HG03457 (cell line): ENCODE results near the gene MDC1.
A peak's percentile ranks its signal among the peaks of the same experiment; 100 is the strongest.
"Not testable (repeated sequence)": the region's sequence is repeated elsewhere in the genome, so short reads cannot be mapped to it uniquely, and the experiment has no call there.

Source experiments
- ATAC-seq: cut with Tn5 transposase; IDR thresholded peaks from one replicate; pipeline ENCODE4 v1.9.1; 2021; ENCODE audit warnings: moderate number of reproducible peaks; ENCODE audit not compliant: unreplicated experiment

MDC1 gene

DNA sequence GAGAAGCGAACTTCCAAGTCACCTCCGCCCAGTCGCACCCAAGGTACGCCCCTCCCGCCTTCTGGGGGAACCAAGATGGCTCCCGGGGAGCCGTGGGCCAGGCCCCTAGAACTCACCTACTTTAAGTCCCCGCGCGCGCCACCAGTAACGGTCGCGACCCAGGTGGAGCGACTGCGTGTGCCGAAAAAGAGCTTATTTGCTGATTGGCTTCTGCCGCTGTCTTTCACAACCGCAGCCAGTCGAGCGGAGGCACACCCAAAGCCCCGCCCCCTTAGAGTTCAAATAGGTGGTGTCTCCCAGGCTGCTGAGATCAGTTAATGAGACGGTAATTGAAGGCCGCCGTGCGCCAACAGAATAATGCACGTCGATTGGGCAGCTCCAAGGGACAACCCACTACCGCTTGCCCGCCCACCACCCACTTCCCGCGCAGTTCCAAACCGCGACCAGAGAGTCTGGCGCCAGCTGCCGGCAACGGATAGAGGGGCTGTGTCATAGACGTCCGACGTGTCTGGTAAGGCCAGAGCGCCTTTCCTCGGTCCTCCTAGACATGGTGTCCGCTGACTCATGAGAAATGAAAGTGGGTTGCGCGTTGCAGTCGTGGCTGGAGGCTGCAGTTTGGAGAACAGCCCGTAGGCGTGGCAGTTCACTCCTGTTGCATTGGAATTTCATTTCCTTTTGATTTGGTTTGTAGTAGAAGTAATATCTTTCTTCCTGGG, at the start of gene MDC1:
TSS of gene MDC1 (minus strand) at position 153 of the 716 bp plus-strand sequence. CDS start 2,106 bp downstream, outside the sequence.
- peak; percentile 54 for ATAC-seq

- no peak for ATAC-seq
These were observed 49.5 kb upstream of the MDC1 start for GRCh38 chr6:30766461-30767157.

GRCh38 chr6:30765495-30765894, 48.4 kb upstream of the MDC1 start:
- not testable (repeated sequence) for ATAC-seq

DNA sequence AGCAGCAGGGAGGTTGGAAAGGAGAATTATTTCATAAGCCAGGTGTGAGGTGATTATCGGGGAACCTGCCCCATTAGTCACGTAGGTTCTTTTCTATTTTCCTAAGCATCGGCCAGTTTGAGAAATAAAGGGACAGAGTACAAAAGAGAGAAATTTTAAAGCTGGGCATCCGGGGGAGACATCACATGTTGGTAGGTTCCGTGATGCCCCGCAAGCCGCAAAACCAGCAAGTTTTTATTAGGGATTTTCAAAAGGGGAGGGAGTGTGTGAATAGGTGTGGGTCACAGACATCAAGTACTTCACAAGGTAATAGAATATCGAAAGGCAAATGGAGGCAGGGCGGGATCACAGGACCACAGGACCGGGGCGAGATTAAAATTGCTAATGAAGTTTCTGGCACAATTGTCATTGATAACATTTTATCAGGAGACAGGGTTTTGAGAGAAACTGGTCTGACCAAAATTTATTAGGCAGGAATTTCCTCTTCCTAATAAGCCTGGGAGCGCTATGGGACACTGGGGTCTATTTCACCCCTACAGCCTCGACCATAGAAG, 47.5 kb upstream of the MDC1 start:
- not testable (repeated sequence) for ATAC-seq

- no peak for ATAC-seq
These were observed 46.8 kb upstream of the MDC1 start for GRCh38 chr6:30763618-30764489.

DNA sequence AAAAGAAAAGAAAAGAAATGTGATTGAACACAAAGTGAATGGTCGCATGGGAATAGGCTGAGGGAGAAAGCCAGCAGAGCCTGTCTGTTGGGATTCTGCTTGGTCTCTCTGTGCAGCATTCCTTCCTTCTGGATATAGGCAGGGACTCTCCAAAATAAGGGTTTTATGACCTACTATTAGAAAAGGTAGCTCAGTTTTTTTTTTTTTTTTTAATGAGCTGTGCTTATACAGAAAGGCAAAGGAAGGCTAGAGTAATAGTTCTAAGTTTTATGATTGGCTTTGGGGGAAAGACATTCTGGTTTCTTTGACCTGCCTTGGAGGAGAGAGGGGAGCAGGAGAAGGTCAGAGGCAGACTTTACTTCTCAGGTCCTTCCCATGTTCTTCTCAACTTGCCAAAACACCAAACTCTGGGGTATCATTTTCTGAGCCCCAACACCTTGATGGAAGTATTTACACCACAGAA, 46.1 kb upstream of the MDC1 start:
- no peak for ATAC-seq

GRCh38 chr6:30761791-30762429, 44.8 kb upstream of the MDC1 start:
- ATAC-seq = no peak

GRCh38 chr6:30760549-30760948, 43.5 kb upstream of the MDC1 start:
- no peak for ATAC-seq

DNA sequence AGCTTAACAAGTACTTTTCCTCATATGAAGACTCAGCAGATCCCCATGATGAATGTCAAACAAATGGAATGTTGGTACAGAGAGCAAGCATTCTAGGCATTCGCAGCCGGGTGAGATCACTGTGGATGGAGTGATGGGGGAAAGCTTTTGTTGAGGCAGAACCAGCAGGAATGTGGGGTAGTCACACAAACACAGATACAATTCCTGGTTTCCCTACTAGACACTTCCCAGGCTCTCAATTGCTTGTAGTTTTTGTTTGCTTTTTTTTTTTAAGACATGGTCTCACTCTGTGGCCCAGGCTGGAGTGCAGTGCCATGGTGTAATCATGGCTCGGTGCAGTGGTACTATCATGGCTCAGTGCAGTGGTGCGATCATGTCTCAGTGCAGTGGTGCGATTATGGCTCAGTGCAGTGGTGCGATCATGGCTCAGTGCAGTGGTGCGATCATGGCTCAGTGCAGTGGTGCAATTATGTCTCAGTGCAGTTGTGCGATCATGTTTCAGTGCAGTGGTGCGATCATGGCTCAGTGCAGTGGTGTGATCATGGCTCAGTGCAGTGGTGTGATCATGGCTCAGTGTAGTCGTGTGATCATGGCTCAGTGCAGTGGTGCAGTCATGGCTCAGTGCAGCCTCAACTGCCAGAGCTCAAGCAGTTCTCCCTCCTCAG, 42.6 kb upstream of the MDC1 start:
- ATAC-seq = no peak

DNA sequence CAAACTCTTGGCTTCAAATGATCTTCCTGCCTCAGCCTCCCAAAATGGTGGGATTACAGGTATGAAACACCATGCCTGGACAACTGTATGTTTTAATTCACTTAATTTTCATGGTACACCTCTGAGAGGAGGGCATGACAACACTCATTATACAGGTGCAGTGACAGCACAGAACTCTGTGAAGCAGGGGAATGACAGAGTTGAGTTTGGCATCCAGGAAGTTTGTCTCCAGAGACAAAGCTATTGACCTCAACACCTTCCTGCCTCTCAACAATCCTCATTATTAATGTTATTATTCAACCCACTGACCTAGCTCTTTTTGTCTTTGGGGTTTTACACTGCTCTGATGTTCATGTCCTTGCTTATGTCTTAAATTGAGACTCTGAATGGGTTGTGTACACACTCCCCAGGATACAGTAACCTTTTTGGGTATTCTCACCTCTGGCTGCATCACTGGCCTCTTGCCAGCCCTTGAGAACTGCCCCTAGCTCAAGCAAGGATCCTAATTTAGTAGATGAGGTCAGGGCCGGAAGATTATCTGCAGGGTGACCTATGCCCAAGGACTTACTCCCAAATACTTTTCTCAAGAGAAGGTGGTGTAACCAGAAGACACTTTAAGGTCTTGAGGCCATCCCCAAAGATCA, 40.3 kb upstream of the MDC1 start:
- ATAC-seq = no peak

DNA sequence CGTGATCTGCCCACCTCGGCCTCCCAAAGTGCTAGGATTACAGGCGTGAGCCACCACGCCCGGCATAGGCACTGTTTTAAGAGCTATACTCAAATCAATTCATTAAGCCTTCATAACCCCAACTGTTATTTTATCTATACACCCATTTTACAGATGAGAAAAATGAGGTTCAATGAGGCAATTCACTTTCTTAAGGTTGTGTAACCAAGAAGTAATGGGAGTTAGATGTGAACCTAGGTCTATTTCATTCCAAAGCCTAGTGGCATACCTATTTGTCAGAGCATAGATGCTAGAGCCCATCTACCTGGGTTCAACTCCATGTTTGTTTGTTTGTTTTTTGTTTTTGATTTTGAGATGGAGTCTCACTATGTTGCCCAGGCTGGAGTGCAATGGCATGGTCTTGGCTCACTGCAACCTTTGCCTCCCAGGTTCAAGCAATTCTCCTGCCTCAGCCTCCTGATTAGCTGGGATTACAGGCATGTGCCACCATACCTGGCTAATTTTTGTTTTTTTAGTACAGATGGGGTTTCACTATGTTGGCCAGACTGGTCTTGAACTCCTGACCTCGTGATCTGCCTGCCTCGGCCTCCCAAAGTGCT, 39.4 kb upstream of the MDC1 start:
- ATAC-seq = not testable (repeated sequence)

DNA sequence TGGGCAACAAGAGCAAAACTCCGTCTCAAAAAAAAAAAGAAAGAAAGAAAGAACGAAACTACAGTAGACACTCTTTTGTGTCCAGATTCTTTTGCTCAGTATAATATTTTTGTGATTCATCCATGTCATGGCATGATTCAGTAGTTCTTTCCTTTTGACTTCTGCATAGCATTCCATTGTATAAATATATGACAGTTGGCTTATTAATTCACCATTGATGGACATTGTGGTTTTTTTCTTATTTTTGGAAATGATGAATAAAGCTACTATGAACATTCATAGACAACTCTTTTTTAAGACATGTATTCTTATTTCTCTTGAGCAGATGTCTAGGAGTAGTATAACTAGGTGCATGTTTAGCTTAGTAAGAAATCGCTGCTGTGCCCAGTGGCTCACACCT, 37.5 kb upstream of the MDC1 start:
- ATAC-seq = no peak

- no peak for ATAC-seq
These were observed 35.3 kb upstream of the MDC1 start for GRCh38 chr6:30752157-30752927.

GRCh38 chr6:30750379-30750668, 33.2 kb upstream of the MDC1 start:
- ATAC-seq = no peak

DNA sequence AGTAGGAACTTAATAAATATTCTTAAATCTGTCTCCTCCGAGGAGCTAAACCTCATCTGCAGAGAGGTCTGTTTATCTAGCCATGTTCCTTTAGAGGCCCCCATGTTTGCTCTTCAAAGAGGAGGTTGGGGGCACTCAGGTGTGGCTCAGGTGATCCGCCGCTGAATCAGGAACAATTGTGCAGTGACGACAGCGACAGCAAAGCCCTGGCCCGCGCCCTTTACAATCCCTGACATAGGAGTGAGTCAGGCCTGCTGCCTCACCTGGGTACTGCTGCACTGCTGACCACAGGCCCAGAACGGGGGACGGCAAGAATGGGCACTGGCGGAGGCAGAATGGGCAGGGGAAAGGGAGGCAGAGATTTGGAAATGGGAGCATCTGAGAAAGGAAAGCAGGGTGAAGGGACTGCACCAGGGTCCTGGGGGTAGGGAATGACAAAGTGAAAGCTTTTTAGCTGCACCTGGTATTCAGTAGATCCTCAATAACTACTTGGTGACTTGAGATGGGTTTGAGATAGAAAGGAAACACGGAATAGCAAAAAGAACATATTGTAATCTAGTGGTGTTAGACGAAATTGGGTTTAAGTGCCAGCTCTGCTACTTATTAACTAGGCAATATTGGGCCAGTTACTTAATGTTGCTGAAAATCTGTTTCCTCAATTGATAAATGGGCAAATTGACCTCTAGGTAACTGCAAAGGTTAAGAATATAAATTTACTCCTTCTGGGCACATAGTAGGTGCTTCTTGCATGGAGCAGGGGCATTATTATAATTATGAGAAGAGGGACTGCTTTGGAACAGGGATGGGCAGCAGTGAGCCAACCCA, 32.7 kb upstream of the MDC1 start:
- ATAC-seq = no peak

GRCh38 chr6:30748851-30749540, 31.9 kb upstream of the MDC1 start:
- ATAC-seq = no peak
